Neuronal stem cell (in vitro differentiated cells): ENCODE measurements around the gene ZMIZ1.

Experiments used
- DNase-seq: peaks from one replicate; pipeline ENCODE4 v3.0.0-alpha.2; 2013; ENCODE audit warnings: low spot score
- H2AFZ ChIP-seq: one replicate; pipeline ENCODE4 v1.6.1; 2013; ENCODE audit warnings: mild to moderate bottlenecking, low read length, inconsistent platforms
- H2AK5ac ChIP-seq: 2 replicates; pipeline ENCODE4 v1.6.1; 2013; ENCODE audit warnings: low read depth, mild to moderate bottlenecking, inconsistent platforms, low read length, moderate library complexity, mixed read lengths
- H2BK120ac ChIP-seq: 2 replicates; pipeline ENCODE4 v1.6.1; 2013; ENCODE audit warnings: low read depth, mild to moderate bottlenecking, inconsistent platforms, low read length, moderate library complexity, mixed read lengths
- H2BK12ac ChIP-seq: one replicate; pipeline ENCODE4 v1.6.1; 2013; ENCODE audit warnings: low read length, inconsistent platforms
- H2BK15ac ChIP-seq: 2 replicates; pipeline ENCODE4 v1.6.1; 2013; ENCODE audit warnings: mild to moderate bottlenecking, low read length, inconsistent platforms, mixed read lengths
- H2BK5ac ChIP-seq: one replicate; pipeline ENCODE4 v1.6.1; 2013; ENCODE audit warnings: inconsistent platforms, mild to moderate bottlenecking, low read length, moderate library complexity
- H3K14ac ChIP-seq: one replicate; pipeline ENCODE4 v1.6.1; 2013; ENCODE audit warnings: low read length, inconsistent platforms
- H3K18ac ChIP-seq: 2 replicates; pipeline ENCODE4 v1.6.1; 2013; ENCODE audit warnings: low read length, inconsistent platforms
- H3K23ac ChIP-seq: 2 replicates; pipeline ENCODE4 v1.6.1; 2013; ENCODE audit warnings: low read depth, mild to moderate bottlenecking, mixed read lengths, low read length, inconsistent platforms; ENCODE audit not compliant: poor library complexity
- H3K27ac ChIP-seq: replicated peaks from 3 replicates; pipeline ENCODE4 v1.5.1; 2013; ENCODE audit warnings: low read length, inconsistent platforms
- H3K27me3 ChIP-seq, 3 experiments: 2 replicates each; pipeline ENCODE4 v1.6.1; 2013; ENCODE audit warnings: low read length in 3 of 3, mild to moderate bottlenecking in 2 of 3, inconsistent platforms in 1 of 3, low read depth in 1 of 3, mixed read lengths in 1 of 3, moderate library complexity in 1 of 3; ENCODE audit not compliant: control insufficient read depth in 3 of 3, insufficient read depth in 3 of 3
- H3K36me3 ChIP-seq, 2 donors: replicated peaks in 1 of 2; 2 replicates each; pipeline ENCODE4 v1.6.1; 2013; ENCODE audit warnings: low read length in 2 of 2; ENCODE audit not compliant: control insufficient read depth in 2 of 2, insufficient read depth in 2 of 2
- H3K4ac ChIP-seq: 2 replicates; pipeline ENCODE4 v1.6.1; 2013; ENCODE audit warnings: inconsistent platforms, mild to moderate bottlenecking, low read length, moderate library complexity
- H3K4me1 ChIP-seq, 2 donors: 1 replicate in 1 of 2; 2 replicates in 1 of 2; pipeline ENCODE4 v1.6.1; 2013; ENCODE audit warnings: low read length in 2 of 2, low read depth in 1 of 2; ENCODE audit not compliant: control insufficient read depth in 2 of 2, insufficient read depth in 1 of 2
- H3K4me2 ChIP-seq: one replicate; pipeline ENCODE4 v1.6.1; 2013; ENCODE audit warnings: mild to moderate bottlenecking, low read length, inconsistent platforms; ENCODE audit not compliant: insufficient read depth, poor library complexity, severe bottlenecking
- H3K4me3 ChIP-seq, 2 donors: 2 replicates each; pipeline ENCODE4 v1.5.1; 2013; ENCODE audit warnings: low read length in 2 of 2, mild to moderate bottlenecking in 2 of 2, inconsistent platforms in 1 of 2, moderate library complexity in 1 of 2
- H3K79me1 ChIP-seq: one replicate; pipeline ENCODE4 v1.6.1; 2013; ENCODE audit warnings: low read depth, mild to moderate bottlenecking, inconsistent platforms, low read length, moderate library complexity
- H3K9ac ChIP-seq: one replicate; pipeline ENCODE4 v1.6.1; 2013; ENCODE audit warnings: mild to moderate bottlenecking, low read depth, low read length, inconsistent platforms; ENCODE audit not compliant: poor library complexity
- H3K9me3 ChIP-seq, 2 donors: replicated peaks in 1 of 2; 2 replicates each; pipeline versions ENCODE3 to v1.6.1; 2013; ENCODE audit warnings: low read length in 2 of 2, mild to moderate bottlenecking in 2 of 2, inconsistent platforms in 1 of 2, low read depth in 1 of 2, mixed read lengths in 1 of 2, moderate library complexity in 1 of 2; ENCODE audit not compliant: control insufficient read depth in 2 of 2, insufficient read depth in 1 of 2
- H4K8ac ChIP-seq: one replicate; pipeline ENCODE4 v1.6.1; 2013; ENCODE audit warnings: low read depth, mild to moderate bottlenecking, inconsistent platforms, low read length, moderate library complexity
- H4K91ac ChIP-seq: one replicate; pipeline ENCODE4 v1.6.1; 2013; ENCODE audit warnings: low read length, low read depth, mild to moderate bottlenecking, inconsistent platforms; ENCODE audit not compliant: poor library complexity
- WGBS, 2 donors: extraction: QIAGEN DNeasy Blood & Tissue Kit; methylation state at CpG; one replicate each; pipeline ENCODE4 v1.1.7; 2013; ENCODE audit warnings: missing lambda C conversion rate in 2 of 2, mixed read lengths in 1 of 2; ENCODE audit not compliant: insufficient read length in 2 of 2, insufficient replicate concordance in 1 of 2; ENCODE audit errors: extremely low coverage in 2 of 2; 5-methylcytosine and 5-hydroxymethylcytosine counted together

Gene ZMIZ1

GRCh38 chr10:79181698-79182521 lies 113.1 kb downstream of the ZMIZ1 start:
- no CpG with 5 or more reads among the region's 15 CpGs for WGBS, 2 donors
- no peaks in the 10 kb centered on the region for H3K9me3 ChIP-seq
- H3K9ac ChIP-seq: no peak overlapping the region
- no peak overlapping the region for H4K8ac ChIP-seq
- DNase-seq: no peak
- no peak overlapping the region for H2BK120ac ChIP-seq
- H4K91ac ChIP-seq: no peak overlapping the region
- H3K4me3 ChIP-seq: no peak overlapping the region
- peaks cover 2 to 13% of the 10 kb centered on the region in 2 donors for H3K36me3 ChIP-seq
- H2AFZ ChIP-seq: no peak overlapping the region
- H2BK15ac ChIP-seq: no peak overlapping the region
- peaks cover 67 to 86% of the 10 kb centered on the region in 2 donors for H3K4me1 ChIP-seq
- no peak overlapping the region for H3K27ac ChIP-seq
- peak overlapping the region; percentile 94 for H2AK5ac ChIP-seq
- no peaks in the 10 kb centered on the region for H3K27me3 ChIP-seq
- peak overlapping the region; percentile 38 for H3K18ac ChIP-seq
- no peak overlapping the region for H3K4me2 ChIP-seq
- no peak overlapping the region for H2BK5ac ChIP-seq
- H3K23ac ChIP-seq: peak overlapping the region; percentile 45
- H2BK12ac ChIP-seq: no peak overlapping the region
- H3K79me1 ChIP-seq: peaks cover 10% of the 10 kb centered on the region
- H3K4ac ChIP-seq: no peak overlapping the region
- H3K14ac ChIP-seq: no peak overlapping the region

- Histone ChIP-seq H3K27ac (no peak overlapping the region), H3K4me1 (peaks cover 63 to 86% of the 10 kb centered on the region in 2 donors)
- WGBS, 2 donors: no CpG with 5 or more reads among the region's 14 CpGs
These were observed 114.2 kb downstream of the ZMIZ1 start for GRCh38 chr10:79182781-79183467.

GRCh38 chr10:79183468-79183865 lies 114.7 kb downstream of the ZMIZ1 start:
- H3K4ac ChIP-seq: no peak overlapping the region
- H3K9me3 ChIP-seq: no peaks in the 10 kb centered on the region
- no peak overlapping the region for H2BK120ac ChIP-seq
- no peak overlapping the region for H3K4me2 ChIP-seq
- no peaks in the 10 kb centered on the region for H3K27me3 ChIP-seq
- H2BK12ac ChIP-seq: no peak overlapping the region
- H3K79me1 ChIP-seq: peaks cover 12% of the 10 kb centered on the region
- no CpG with 5 or more reads among the region's 5 CpGs for WGBS, 2 donors
- no peak overlapping the region for H2BK5ac ChIP-seq
- H3K23ac ChIP-seq: no peak overlapping the region
- H3K27ac ChIP-seq: no peak overlapping the region
- no peak overlapping the region for H3K4me3 ChIP-seq
- H3K36me3 ChIP-seq: peaks cover 4 to 21% of the 10 kb centered on the region in 2 donors
- no peak overlapping the region for H2BK15ac ChIP-seq
- DNase-seq: no peak
- H2AFZ ChIP-seq: no peak overlapping the region
- no peak overlapping the region for H3K14ac ChIP-seq
- no peak overlapping the region for H4K91ac ChIP-seq
- H2AK5ac ChIP-seq: no peak overlapping the region
- no peak overlapping the region for H3K9ac ChIP-seq
- peaks cover 63 to 86% of the 10 kb centered on the region in 2 donors for H3K4me1 ChIP-seq
- H3K18ac ChIP-seq: no peak overlapping the region
- no peak overlapping the region for H4K8ac ChIP-seq

More at GRCh38 chr10:79182781-79183467, 114.2 kb downstream of the ZMIZ1 start:
- DNase-seq: no peak
- Histone ChIP-seq H3K9me3 (no peaks in the 10 kb centered on the region), H3K36me3 (peaks cover 4 to 21% of the 10 kb centered on the region in 2 donors), H3K4me2 (no peak overlapping the region), H3K18ac (no peak overlapping the region), H2BK15ac (no peak overlapping the region), H3K27me3 (no peaks in the 10 kb centered on the region), H2AK5ac (peak overlapping the region; percentile 18), H2AFZ (no peak overlapping the region), H3K9ac (peak overlapping the region; percentile 56), H3K4me3 (no peak overlapping the region), H3K23ac (no peak overlapping the region), H3K79me1 (peaks cover 14% of the 10 kb centered on the region), H4K91ac (no peak overlapping the region), H3K14ac (no peak overlapping the region), H4K8ac (no peak overlapping the region), H3K4ac (no peak overlapping the region), H2BK5ac (no peak overlapping the region), H2BK12ac (no peak overlapping the region), H2BK120ac (no peak overlapping the region)

GRCh38 chr10:79184145-79184625 lies 115.4 kb downstream of the ZMIZ1 start:
- H3K4me1 ChIP-seq: peaks cover 61 to 84% of the 10 kb centered on the region in 2 donors
- H2BK15ac ChIP-seq: no peak overlapping the region
- H3K4me2 ChIP-seq: no peak overlapping the region
- H3K9me3 ChIP-seq: no peaks in the 10 kb centered on the region
- no peak overlapping the region for H3K27ac ChIP-seq
- H3K18ac ChIP-seq: no peak overlapping the region
- DNase-seq: no peak
- H4K91ac ChIP-seq: no peak overlapping the region
- H3K36me3 ChIP-seq: peaks cover 4 to 25% of the 10 kb centered on the region in 2 donors
- H2BK120ac ChIP-seq: no peak overlapping the region
- no peak overlapping the region for H2AFZ ChIP-seq
- H2BK5ac ChIP-seq: no peak overlapping the region
- no peak overlapping the region for H3K14ac ChIP-seq
- peaks cover 11% of the 10 kb centered on the region for H3K79me1 ChIP-seq
- H4K8ac ChIP-seq: no peak overlapping the region
- no peaks in the 10 kb centered on the region for H3K27me3 ChIP-seq
- no peak overlapping the region for H2AK5ac ChIP-seq
- no peak overlapping the region for H3K4me3 ChIP-seq
- H3K4ac ChIP-seq: no peak overlapping the region
- H2BK12ac ChIP-seq: no peak overlapping the region
- H3K23ac ChIP-seq: no peak overlapping the region
- no peak overlapping the region for H3K9ac ChIP-seq
- no CpG with 5 or more reads among the region's 7 CpGs for WGBS, 2 donors
